SK-N-SH (cell line): ENCODE results near the gene CCN5. TPM values are rescaled to one million over a fixed set of nuclear protein-coding genes. Genes with fewer than 3 reads are reported as not detected.

Source experiments
- CTCF ChIA-PET: fragments of 300-600, 350-600 bp; formaldehyde crosslinking; extraction: SDS; loops from one replicate; lab custom pipeline; 2021; lab: Yijun Ruan, JAX
- POLR2A ChIA-PET: fragments of 350-600 bp; sonication (Branson Sonifier 250); formaldehyde crosslinking; extraction: SDS; loops from one replicate; lab custom pipeline; 2020; ENCODE audit warnings: antibody characterized with exemption, inconsistent platforms; lab: Yijun Ruan, JAX
- DNase-seq: peaks from one replicate; pipeline ENCODE4 v3.0.0; 2012
- H2AFZ ChIP-seq: fragments of 200-600 bp; sonication (generic); 2 replicates; pipeline ENCODE4 v1.8.1; 2016; ENCODE audit warnings: antibody characterized with exemption, mild to moderate bottlenecking, low read depth
- H3F3A ChIP-seq: fragments of 200-600 bp; sonication (generic); replicated peaks from 2 replicates; pipeline ENCODE3; 2016; ENCODE audit warnings: antibody characterized with exemption, mild to moderate bottlenecking; ENCODE audit not compliant: insufficient read depth
- H3K27ac ChIP-seq, 2 experiments: fragments of 200-500 bp in 1 of 2; fragments of 200-600 bp in 1 of 2; sonication (Bioruptor generic) in 1 of 2; sonication (generic), shearing (Covaris generic) in 1 of 2; 2 replicates each; pipeline versions ENCODE4 v1.5.1 to v1.6.1; 2014 to 2016; ENCODE audit warnings: low read depth in 2 of 2, inconsistent platforms in 1 of 2, low read length in 1 of 2, mild to moderate bottlenecking in 1 of 2, mixed read lengths in 1 of 2
- H3K27me3 ChIP-seq: fragments of 200-600 bp; sonication (generic), shearing (Covaris generic); 2 replicates; pipeline ENCODE4 v1.6.1; 2016; ENCODE audit warnings: mixed run types; ENCODE audit not compliant: insufficient read depth
- H3K36me3 ChIP-seq, 2 experiments: fragments of 200-500 bp in 1 of 2; fragments of 200-600 bp in 1 of 2; sonication (Bioruptor generic) in 1 of 2; sonication (generic) in 1 of 2; replicated peaks in 1 of 2; 2 replicates each; pipeline versions ENCODE3 to v1.5.1; 2014 to 2016; ENCODE audit warnings: low read length in 1 of 2, mild to moderate bottlenecking in 1 of 2; ENCODE audit not compliant: insufficient read depth in 2 of 2, control insufficient read depth in 1 of 2
- H3K4me1 ChIP-seq, 2 experiments: fragments of 200-500 bp in 1 of 2; fragments of 200-600 bp in 1 of 2; sonication (Bioruptor generic) in 1 of 2; sonication (generic), shearing (Covaris generic) in 1 of 2; 2 replicates each; pipeline versions ENCODE4 v1.5.1 to v1.6.1; 2014 to 2016; ENCODE audit warnings: low read depth in 1 of 2, low read length in 1 of 2, mixed run types in 1 of 2; ENCODE audit not compliant: insufficient read depth in 2 of 2, control insufficient read depth in 1 of 2
- H3K4me2 ChIP-seq: fragments of 200-600 bp; sonication (generic), shearing (Covaris generic); 2 replicates; pipeline ENCODE4 v1.6.1; 2017; ENCODE audit warnings: mixed run types
- H3K4me3 ChIP-seq, 2 experiments: fragments of 200-500 bp in 1 of 2; fragments of 200-600 bp in 1 of 2; sonication (Bioruptor generic) in 1 of 2; sonication (generic), shearing (Covaris generic) in 1 of 2; 2 replicates each; pipeline versions ENCODE4 v1.5.1 to v1.8.1; 2014 to 2016; ENCODE audit warnings: low read depth in 2 of 2, inconsistent platforms in 1 of 2, low read length in 1 of 2, mild to moderate bottlenecking in 1 of 2, mixed read lengths in 1 of 2, moderate library complexity in 1 of 2
- H3K79me2 ChIP-seq: fragments of 200-600 bp; sonication (generic); 2 replicates; pipeline ENCODE4 v1.8.1; 2017; ENCODE audit warnings: mild to moderate bottlenecking; ENCODE audit not compliant: insufficient read depth
- H3K9ac ChIP-seq: fragments of 200-600 bp; sonication (generic); 2 replicates; pipeline ENCODE4 v1.6.1; 2017; ENCODE audit warnings: mixed run types
- H3K9me2 ChIP-seq: fragments of 200-600 bp; sonication (generic); 2 replicates; pipeline ENCODE4 v1.6.1; 2017; ENCODE audit warnings: mixed run types
- H3K9me3 ChIP-seq: fragments of 200-600 bp; sonication (generic); 2 replicates; pipeline ENCODE4 v1.6.1; 2017; ENCODE audit warnings: mixed run types, mild to moderate bottlenecking, moderate library complexity
- H4K20me1 ChIP-seq: fragments of 200-600 bp; sonication (generic); 2 replicates; pipeline ENCODE4 v1.6.1; 2017; ENCODE audit warnings: mild to moderate bottlenecking, mixed run types; ENCODE audit not compliant: insufficient read depth
- CTCF ChIP-seq: fragments of 200-600 bp; sonication (generic); IDR thresholded peaks from 2 replicates; pipeline ENCODE4 v1.6.1; 2017; ENCODE audit warnings: antibody characterized with exemption, mild to moderate bottlenecking, moderate library complexity
- EP300 ChIP-seq, 2 experiments: IDR thresholded peaks; 2 replicates each; pipeline versions ENCODE4 v1.4.0 to v1.6.1; 2012; ENCODE audit warnings: borderline replicate concordance in 1 of 2, low read depth in 1 of 2, low read length in 1 of 2
- EZH2phosphoT487 ChIP-seq: fragments of 200-600 bp; sonication (generic); IDR thresholded peaks from 2 replicates; pipeline ENCODE4 v1.6.1; 2017; ENCODE audit warnings: low read depth, mixed run types, mild to moderate bottlenecking, antibody characterized with exemption, moderate library complexity, borderline replicate concordance
- GABPA ChIP-seq: IDR thresholded peaks from 2 replicates; pipeline ENCODE4 v1.4.0; 2012; ENCODE audit warnings: low read depth, mild to moderate bottlenecking
- MEF2A ChIP-seq: IDR thresholded peaks from 2 replicates; pipeline ENCODE4 v1.4.0; 2012; ENCODE audit warnings: low read depth, borderline replicate concordance
- NRF1 ChIP-seq: IDR thresholded peaks from 2 replicates; pipeline ENCODE4 v1.6.1; 2012; ENCODE audit warnings: low read depth, mild to moderate bottlenecking, low read length
- RFX5 ChIP-seq: IDR thresholded peaks from 2 replicates; pipeline ENCODE4 v1.6.1; 2012; ENCODE audit warnings: mild to moderate bottlenecking, improper control_type of control experiment, low read length
- RXRA ChIP-seq: IDR thresholded peaks from 2 replicates; pipeline ENCODE4 v1.4.0; 2012; ENCODE audit warnings: low read depth, mild to moderate bottlenecking, borderline replicate concordance
- SMC3 ChIP-seq: IDR thresholded peaks from 2 replicates; pipeline ENCODE4 v1.6.1; 2012; ENCODE audit warnings: low read depth, low read length, improper control_type of control experiment
- TAF1 ChIP-seq: IDR thresholded peaks from 2 replicates; pipeline ENCODE4 v1.6.1; 2012; ENCODE audit warnings: low read depth, mild to moderate bottlenecking, low read length, moderate library complexity, borderline replicate concordance
- YY1 ChIP-seq: IDR thresholded peaks from 2 replicates; pipeline ENCODE4 v1.4.0; 2012; ENCODE audit warnings: low read depth, mild to moderate bottlenecking
- WGBS: methylation state at CpG from one replicate; pipeline ENCODE4 v1.1.6; 2017; ENCODE audit warnings: low lambda C conversion rate; 5-methylcytosine and 5-hydroxymethylcytosine counted together
- polyA plus RNA-seq, 3 experiments: library from polyadenylated mRNA; depleted of rRNA; stranded (reverse); fragments of >200 nt; gene quantifications; 2 replicates each; pipeline ENCODE4 v1.2.3, GENCODE V29; 2012
- TF ChIP-seq, protein P1 (sequence below): fragments of 150-350 bp; IDR thresholded peaks from 2 replicates; pipeline ENCODE4 v1.6.1; 2016; ENCODE audit warnings: mild to moderate bottlenecking, low read depth, low read length
- TF ChIP-seq, protein P2 (sequence below): IDR thresholded peaks from 2 replicates; pipeline ENCODE4 v1.6.1; 2012; ENCODE audit warnings: mild to moderate bottlenecking, low read depth, low read length, moderate library complexity
- TF ChIP-seq, protein P3 (sequence below): fragments of 150-350 bp; IDR thresholded peaks from 2 replicates; pipeline ENCODE4 v1.6.1; 2017; ENCODE audit warnings: antibody characterized with exemption, low read length, low read depth, borderline replicate concordance

Gene CCN5
- polyA plus RNA-seq, 1 of the 3 experiments (the other 2 are of a cell fraction): 0.05 TPM

- ChIA-PET POLR2A (no interaction called here), CTCF (interaction anchor here (1.2 to 12.2 kb wide), 3 partner anchors 8 to 31 kb away, joined by 4 to 110 read pairs (median 4); partner anchors contain the start of gene KCNK15)
- whole genome bisulfite sequencing: 26% methylated on average over 5 of the region's 5 CpGs
Measured at GRCh38 chr20:44768854-44769480, 53.8 kb downstream of the CCN5 start.

DNA sequence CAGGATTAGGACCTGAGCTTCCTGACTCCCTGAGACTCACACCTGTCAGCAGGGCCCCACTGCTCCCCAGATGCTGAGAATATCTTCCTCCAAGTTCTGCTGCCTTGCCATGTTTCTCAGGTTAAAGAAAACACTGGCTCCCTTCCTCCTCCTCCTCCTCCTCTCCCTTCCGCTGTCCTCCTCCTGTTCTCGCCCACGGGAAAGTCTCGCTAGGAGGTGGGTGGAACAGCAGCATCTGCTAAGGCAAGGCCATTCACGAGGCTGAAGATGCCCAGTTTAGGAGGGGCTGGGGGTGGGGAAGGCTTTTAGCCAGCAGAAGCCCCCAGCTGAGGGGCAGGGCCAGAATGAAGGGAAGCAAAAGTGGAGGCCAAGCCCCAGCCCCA, 54.3 kb downstream of the CCN5 start:
- POLR2A ChIA-PET: no interaction called here
- Histone ChIP-seq H3K4me2 (no peak overlapping the region), H3K4me3 (no peak overlapping the region), H3K79me2 (no peaks in the 10 kb centered on the region), H3K9ac (no peak overlapping the region), H3K9me3 (no peaks in the 10 kb centered on the region), H4K20me1 (no peaks in the 10 kb centered on the region), H3K36me3 (no peaks in the 10 kb centered on the region), H3K4me1 (peaks cover 0 to 28% of the 10 kb centered on the region in 2 experiments; a peak in 1 of 4 replicates), H3K27me3 (peaks cover 26% of the 10 kb centered on the region; the same call in 1 of the 2 replicates), H3K9me2 (no peaks in the 10 kb centered on the region), H2AFZ (no peak overlapping the region), H3K27ac (no peak overlapping the region), H3F3A (no peaks in the 10 kb centered on the region)
- WGBS: 53% methylated on average over 5 of the region's 5 CpGs
- no peak for DNase-seq
- CTCF ChIA-PET: no interaction called here
- TF ChIP-seq, protein P1, sequence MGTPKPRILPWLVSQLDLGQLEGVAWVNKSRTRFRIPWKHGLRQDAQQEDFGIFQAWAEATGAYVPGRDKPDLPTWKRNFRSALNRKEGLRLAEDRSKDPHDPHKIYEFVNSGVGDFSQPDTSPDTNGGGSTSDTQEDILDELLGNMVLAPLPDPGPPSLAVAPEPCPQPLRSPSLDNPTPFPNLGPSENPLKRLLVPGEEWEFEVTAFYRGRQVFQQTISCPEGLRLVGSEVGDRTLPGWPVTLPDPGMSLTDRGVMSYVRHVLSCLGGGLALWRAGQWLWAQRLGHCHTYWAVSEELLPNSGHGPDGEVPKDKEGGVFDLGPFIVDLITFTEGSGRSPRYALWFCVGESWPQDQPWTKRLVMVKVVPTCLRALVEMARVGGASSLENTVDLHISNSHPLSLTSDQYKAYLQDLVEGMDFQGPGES: no peak
- TF ChIP-seq YY1: no peak
- TF ChIP-seq EZH2phosphoT487: no peak
- no peak for TF ChIP-seq CTCF
- TF ChIP-seq, protein P2, sequence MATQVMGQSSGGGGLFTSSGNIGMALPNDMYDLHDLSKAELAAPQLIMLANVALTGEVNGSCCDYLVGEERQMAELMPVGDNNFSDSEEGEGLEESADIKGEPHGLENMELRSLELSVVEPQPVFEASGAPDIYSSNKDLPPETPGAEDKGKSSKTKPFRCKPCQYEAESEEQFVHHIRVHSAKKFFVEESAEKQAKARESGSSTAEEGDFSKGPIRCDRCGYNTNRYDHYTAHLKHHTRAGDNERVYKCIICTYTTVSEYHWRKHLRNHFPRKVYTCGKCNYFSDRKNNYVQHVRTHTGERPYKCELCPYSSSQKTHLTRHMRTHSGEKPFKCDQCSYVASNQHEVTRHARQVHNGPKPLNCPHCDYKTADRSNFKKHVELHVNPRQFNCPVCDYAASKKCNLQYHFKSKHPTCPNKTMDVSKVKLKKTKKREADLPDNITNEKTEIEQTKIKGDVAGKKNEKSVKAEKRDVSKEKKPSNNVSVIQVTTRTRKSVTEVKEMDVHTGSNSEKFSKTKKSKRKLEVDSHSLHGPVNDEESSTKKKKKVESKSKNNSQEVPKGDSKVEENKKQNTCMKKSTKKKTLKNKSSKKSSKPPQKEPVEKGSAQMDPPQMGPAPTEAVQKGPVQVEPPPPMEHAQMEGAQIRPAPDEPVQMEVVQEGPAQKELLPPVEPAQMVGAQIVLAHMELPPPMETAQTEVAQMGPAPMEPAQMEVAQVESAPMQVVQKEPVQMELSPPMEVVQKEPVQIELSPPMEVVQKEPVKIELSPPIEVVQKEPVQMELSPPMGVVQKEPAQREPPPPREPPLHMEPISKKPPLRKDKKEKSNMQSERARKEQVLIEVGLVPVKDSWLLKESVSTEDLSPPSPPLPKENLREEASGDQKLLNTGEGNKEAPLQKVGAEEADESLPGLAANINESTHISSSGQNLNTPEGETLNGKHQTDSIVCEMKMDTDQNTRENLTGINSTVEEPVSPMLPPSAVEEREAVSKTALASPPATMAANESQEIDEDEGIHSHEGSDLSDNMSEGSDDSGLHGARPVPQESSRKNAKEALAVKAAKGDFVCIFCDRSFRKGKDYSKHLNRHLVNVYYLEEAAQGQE: no peak
- TF ChIP-seq GABPA: no peak
- TF ChIP-seq SMC3: no peak
- TF ChIP-seq MEF2A: no peak
- TF ChIP-seq TAF1: no peak
- TF ChIP-seq, protein P3, sequence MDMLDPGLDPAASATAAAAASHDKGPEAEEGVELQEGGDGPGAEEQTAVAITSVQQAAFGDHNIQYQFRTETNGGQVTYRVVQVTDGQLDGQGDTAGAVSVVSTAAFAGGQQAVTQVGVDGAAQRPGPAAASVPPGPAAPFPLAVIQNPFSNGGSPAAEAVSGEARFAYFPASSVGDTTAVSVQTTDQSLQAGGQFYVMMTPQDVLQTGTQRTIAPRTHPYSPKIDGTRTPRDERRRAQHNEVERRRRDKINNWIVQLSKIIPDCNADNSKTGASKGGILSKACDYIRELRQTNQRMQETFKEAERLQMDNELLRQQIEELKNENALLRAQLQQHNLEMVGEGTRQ: no peak

More at GRCh38 chr20:44768854-44769480, 53.8 kb downstream of the CCN5 start:
- no peaks in the 10 kb centered on the region for H4K20me1 ChIP-seq
- H3K9ac ChIP-seq: no peak overlapping the region
- H3K36me3 ChIP-seq: no peaks in the 10 kb centered on the region
- H3K9me3 ChIP-seq: no peaks in the 10 kb centered on the region
- no peak overlapping the region for H3K27ac ChIP-seq
- no peak for DNase-seq
- no peak for TF ChIP-seq CTCF
- TF ChIP-seq EP300 (IDR thresholded peaks at IDR 0.05; ENCODE audit: borderline replicate concordance in 1 of 2, low read depth in 1 of 2, low read length in 1 of 2): no peak
- no peak for TF ChIP-seq RXRA
- TF ChIP-seq RFX5: no peak
- TF ChIP-seq NRF1: no peak
- no peak overlapping the region for H3K4me3 ChIP-seq
- no peaks in the 10 kb centered on the region for H3K79me2 ChIP-seq
- H3F3A ChIP-seq: no peaks in the 10 kb centered on the region
- peaks cover 26% of the 10 kb centered on the region; the same call in 1 of the 2 replicates for H3K27me3 ChIP-seq
- no peaks in the 10 kb centered on the region for H3K9me2 ChIP-seq
- no peak overlapping the region for H3K4me2 ChIP-seq
- H3K4me1 ChIP-seq: peaks cover 0 to 29% of the 10 kb centered on the region in 2 experiments; a peak in 1 of 4 replicates
- no peak overlapping the region for H2AFZ ChIP-seq
